Choroid plexus epithelial cell (primary cell): ENCODE results near the gene TRMT10A.

Source experiments
- DNase-seq: peaks from one replicate; pipeline ENCODE4 v3.0.0-alpha.2; 2010; ENCODE audit warnings: low read depth
- H3K4me3 ChIP-seq: 2 replicates; pipeline ENCODE4 v1.5.1; 2011; ENCODE audit warnings: low read depth, mild to moderate bottlenecking, control low read depth, low read length, moderate library complexity
- CTCF ChIP-seq: conservative IDR thresholded peaks from 2 replicates; pipeline ENCODE4 v1.5.1; 2011; ENCODE audit warnings: low read depth, mild to moderate bottlenecking, control low read depth, inconsistent platforms, low read length, moderate library complexity

Gene TRMT10A

GRCh38 chr4:99563310-99564186 is at the start of gene TRMT10A:
Gene TRMT10A, minus strand, starts transcription at chr4:99564039. Its CDS starts 4,701 bp downstream, at chr4:99559338.
- H3K4me3 ChIP-seq = peak within 1 kb of the TSS; percentile 84

DNA sequence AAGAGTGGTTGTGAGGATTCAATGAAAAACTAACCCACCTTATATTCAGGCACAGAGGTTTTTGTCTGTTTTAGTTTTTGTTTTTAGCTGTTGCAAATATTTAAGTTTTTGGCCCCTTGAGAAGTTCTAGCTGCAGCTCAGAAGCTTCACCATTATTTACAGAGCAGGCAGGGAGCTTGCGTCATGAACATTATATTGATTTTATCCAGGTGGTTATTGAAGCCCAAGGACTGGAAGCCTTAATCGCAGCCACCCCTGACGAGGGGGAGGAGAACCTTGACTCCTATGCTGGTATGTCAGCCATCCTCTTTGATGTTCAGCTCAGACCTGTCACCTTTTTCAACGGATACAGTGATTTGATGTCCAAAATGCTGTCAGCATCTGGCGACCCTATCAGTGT is 48.9 kb upstream of the TRMT10A start:
- H3K4me3 ChIP-seq = no peak overlapping the region
- DNase-seq = no peak
- TF ChIP-seq CTCF = no peak

More at GRCh38 chr4:99563310-99564186, at the start of gene TRMT10A:
- TF ChIP-seq CTCF = no peak
- DNase-seq = peak; percentile 99

DNA sequence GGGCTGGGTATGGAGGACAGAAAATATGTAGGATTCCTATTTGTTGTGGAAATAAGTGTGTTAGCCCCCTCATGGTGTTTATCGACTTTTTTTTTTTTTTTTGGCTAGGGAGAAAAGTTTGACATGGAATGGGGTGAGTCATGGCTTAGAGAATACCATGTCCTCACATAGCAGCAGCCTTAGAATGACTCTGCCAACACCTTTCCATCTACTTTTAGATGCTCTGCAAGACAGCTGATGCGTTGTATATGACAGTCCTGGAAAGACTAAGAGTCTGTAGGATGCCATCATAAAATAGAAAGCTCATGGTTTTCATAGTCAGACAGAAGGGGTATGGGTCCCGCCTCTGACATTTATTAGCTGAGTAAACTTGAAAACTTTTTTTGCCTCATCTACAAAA is 48.4 kb upstream of the TRMT10A start:
- H3K4me3 ChIP-seq = no peak overlapping the region
- DNase-seq = no peak
- no peak for TF ChIP-seq CTCF

DNA sequence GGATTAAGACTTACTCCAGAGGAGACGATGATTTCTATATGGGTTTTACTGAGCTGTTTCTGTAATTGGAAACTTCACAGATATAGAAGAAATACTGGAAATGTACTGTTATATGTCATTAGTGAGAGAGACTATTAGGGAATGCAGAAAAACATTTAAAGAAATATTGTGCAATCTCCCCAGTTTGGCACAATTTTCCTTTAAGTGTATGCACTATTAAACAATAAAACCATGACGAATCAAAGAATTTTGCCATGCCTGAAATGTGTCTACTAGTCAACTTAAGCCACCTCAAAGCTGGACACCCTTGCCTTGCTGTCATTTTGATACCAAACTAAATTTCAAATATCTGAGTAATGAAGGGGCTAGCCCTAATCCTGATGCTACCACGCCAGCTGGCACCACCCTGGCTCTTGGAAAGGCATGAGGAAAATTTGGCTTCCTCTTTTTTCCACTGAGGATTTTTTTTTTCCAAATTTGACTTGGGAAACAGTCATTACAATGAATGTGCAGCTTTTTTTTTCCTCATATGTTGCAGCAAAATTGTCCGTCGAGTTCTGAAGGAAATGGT is 46.9 kb upstream of the TRMT10A start:
- no peak overlapping the region for H3K4me3 ChIP-seq
- no peak for TF ChIP-seq CTCF
- DNase-seq = no peak

GRCh38 chr4:99608417-99608816 is 44.6 kb upstream of the TRMT10A start:
- no peak for DNase-seq
- no peak for TF ChIP-seq CTCF
- no peak overlapping the region for H3K4me3 ChIP-seq

DNA sequence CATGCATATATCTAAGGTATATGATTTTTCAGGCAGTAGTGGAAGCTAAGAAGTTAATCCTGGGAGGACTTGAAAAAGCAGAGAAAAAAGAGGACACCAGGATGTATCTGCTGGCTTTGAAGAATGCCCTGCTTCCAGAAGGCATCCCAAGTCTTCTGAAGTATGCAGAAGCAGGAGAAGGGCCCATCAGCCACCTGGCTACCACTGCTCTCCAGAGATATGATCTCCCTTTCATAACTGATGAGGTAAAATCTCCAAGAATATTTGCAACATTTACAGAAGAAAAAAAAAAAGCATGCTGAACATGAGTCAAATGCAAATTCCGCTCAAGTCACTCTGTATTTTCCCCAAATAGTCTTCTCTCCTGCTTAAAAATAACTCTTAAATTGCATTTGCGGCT is 42.9 kb upstream of the TRMT10A start:
- H3K4me3 ChIP-seq = no peak overlapping the region
- TF ChIP-seq CTCF = no peak
- no peak for DNase-seq
